Stimulated activated CD8-positive, alpha-beta memory T cell treated with anti-CD3 and anti-CD28 coated beads, Interleukin-15, amount 100 ng/mL, for 48 hours (primary cell): ENCODE measurements around the gene MNAT1.
"Not testable (repeated sequence)": the region's sequence is repeated elsewhere in the genome, so short reads cannot be mapped to it uniquely, and the experiment has no call there.

Experiments
- DNase-seq, 2 donors: peaks; one replicate each; pipeline ENCODE4 v3.0.0-alpha.2; 2020; ENCODE audit warnings: low read depth in 2 of 2

The MNAT1 gene

GRCh38 chr14:60734465-60735242, at the start of gene MNAT1:
Gene MNAT1 (plus strand): TSS chr14:60734761. CDS start chr14:60734863, 102 bp downstream.
- peak; percentile 64 to 69 for DNase-seq

GRCh38 chr14:60686865-60687264, 47.7 kb upstream of the MNAT1 start:
- DNase-seq: no peak

- no peak for DNase-seq
Observed at GRCh38 chr14:60691383-60692113, 43.0 kb upstream of the MNAT1 start.

- no peak for DNase-seq
Observed at GRCh38 chr14:60695327-60695726, 39.2 kb upstream of the MNAT1 start.

GRCh38 chr14:60700598-60700997, 34.0 kb upstream of the MNAT1 start:
- no peak for DNase-seq

- DNase-seq: no peak
Observed at GRCh38 chr14:60705100-60705499, 29.5 kb upstream of the MNAT1 start.

GRCh38 chr14:60707858-60708257, 26.7 kb upstream of the MNAT1 start:
- DNase-seq: no peak

- DNase-seq: no peak
Observed at GRCh38 chr14:60710494-60710893, 24.1 kb upstream of the MNAT1 start.

GRCh38 chr14:60713513-60713912, 21.0 kb upstream of the MNAT1 start:
- no peak for DNase-seq

GRCh38 chr14:60720391-60720790, 14.2 kb upstream of the MNAT1 start:
- no peak for DNase-seq

- DNase-seq: no peak
Observed at GRCh38 chr14:60720962-60721325, 13.6 kb upstream of the MNAT1 start.

GRCh38 chr14:60721326-60722106, 13.0 kb upstream of the MNAT1 start:
- DNase-seq: peak; percentile 44 to 66

- DNase-seq: no peak
Observed at GRCh38 chr14:60722107-60722356, 12.5 kb upstream of the MNAT1 start.

GRCh38 chr14:60722357-60723115, 12.0 kb upstream of the MNAT1 start:
- no peak for DNase-seq

GRCh38 chr14:60723116-60723906, 11.2 kb upstream of the MNAT1 start:
- no peak for DNase-seq

- no peak for DNase-seq
Observed at GRCh38 chr14:60723907-60724618, 10.5 kb upstream of the MNAT1 start, which contains the start of gene SIX4. Gene SIX4 (minus strand): TSS chr14:60724351. CDS start chr14:60724074, 277 bp downstream.

- DNase-seq: not testable (repeated sequence)
Observed at GRCh38 chr14:60731291-60731690, 3.3 kb upstream of the MNAT1 start.

- DNase-seq: no peak
Observed at GRCh38 chr14:60732840-60733483, 1.6 kb upstream of the MNAT1 start.

- DNase-seq: no peak
Observed at GRCh38 chr14:60735416-60735815, 855 bp downstream of the MNAT1 start.

- no peak for DNase-seq
Observed at GRCh38 chr14:60736494-60736893, 1.9 kb downstream of the MNAT1 start.
